Thymus (tissue), 11 donors: ENCODE measurements around the gene KCNQ2. TPM values are rescaled to one million over a fixed set of nuclear protein-coding genes. Genes with fewer than 3 reads are reported as not detected.

ENCODE experiments used
- DNase-seq, 9 donors: peaks; one replicate each; pipeline ENCODE4 v3.0.0-alpha.2; 2013; ENCODE audit warnings: low spot score in 9 of 9, low read depth in 6 of 9, missing footprints in 1 of 9
- H3K27ac ChIP-seq, 2 donors: one replicate each; pipeline ENCODE4 v1.5.1; 2013; ENCODE audit warnings: control low read depth in 1 of 2, low read depth in 1 of 2, low read length in 1 of 2, mild to moderate bottlenecking in 1 of 2, moderate library complexity in 1 of 2
- H3K27me3 ChIP-seq, 2 donors: one replicate each; pipeline ENCODE4 v1.5.1; 2013; ENCODE audit warnings: low read length in 1 of 2; ENCODE audit not compliant: control insufficient read depth in 2 of 2, insufficient read depth in 1 of 2
- H3K36me3 ChIP-seq, 2 donors: one replicate each; pipeline ENCODE4 v1.5.1; 2013; ENCODE audit warnings: low read length in 1 of 2, mild to moderate bottlenecking in 1 of 2, moderate library complexity in 1 of 2; ENCODE audit not compliant: control insufficient read depth in 2 of 2, insufficient read depth in 2 of 2
- H3K4me1 ChIP-seq, 2 donors: one replicate each; pipeline ENCODE4 v1.5.1; 2013; ENCODE audit warnings: low read length in 2 of 2; ENCODE audit not compliant: control insufficient read depth in 2 of 2, insufficient read depth in 2 of 2
- H3K4me3 ChIP-seq, 2 donors: one replicate each; pipeline ENCODE4 v1.5.1; 2013; ENCODE audit warnings: low read length in 2 of 2, control low read depth in 1 of 2, mild to moderate bottlenecking in 1 of 2
- H3K9me3 ChIP-seq, 2 donors: one replicate each; pipeline ENCODE4 v1.5.1; 2013; ENCODE audit warnings: low read length in 1 of 2, mild to moderate bottlenecking in 1 of 2; ENCODE audit not compliant: control insufficient read depth in 2 of 2, insufficient read depth in 1 of 2
- WGBS: extraction: QIAGEN DNeasy Blood & Tissue Kit; methylation state at CpG from one replicate; pipeline ENCODE4 v1.1.7; 2013; 5-methylcytosine and 5-hydroxymethylcytosine counted together
- polyA plus RNA-seq: library from polyadenylated mRNA; stranded (reverse); fragments of 200-250 nt; gene quantifications from one replicate; pipeline ENCODE4 v1.2.3, GENCODE V29; 2013
- total RNA-seq: library from RNA; stranded (reverse); fragments of 120-200 nt; gene quantifications from one replicate; pipeline ENCODE4 v1.2.4, GENCODE V29; 2013
- donor health status: healthy.

KCNQ2 gene
- total and polyA plus RNA-seq, 2 donors = 0.38 to 0.48 TPM

DNA sequence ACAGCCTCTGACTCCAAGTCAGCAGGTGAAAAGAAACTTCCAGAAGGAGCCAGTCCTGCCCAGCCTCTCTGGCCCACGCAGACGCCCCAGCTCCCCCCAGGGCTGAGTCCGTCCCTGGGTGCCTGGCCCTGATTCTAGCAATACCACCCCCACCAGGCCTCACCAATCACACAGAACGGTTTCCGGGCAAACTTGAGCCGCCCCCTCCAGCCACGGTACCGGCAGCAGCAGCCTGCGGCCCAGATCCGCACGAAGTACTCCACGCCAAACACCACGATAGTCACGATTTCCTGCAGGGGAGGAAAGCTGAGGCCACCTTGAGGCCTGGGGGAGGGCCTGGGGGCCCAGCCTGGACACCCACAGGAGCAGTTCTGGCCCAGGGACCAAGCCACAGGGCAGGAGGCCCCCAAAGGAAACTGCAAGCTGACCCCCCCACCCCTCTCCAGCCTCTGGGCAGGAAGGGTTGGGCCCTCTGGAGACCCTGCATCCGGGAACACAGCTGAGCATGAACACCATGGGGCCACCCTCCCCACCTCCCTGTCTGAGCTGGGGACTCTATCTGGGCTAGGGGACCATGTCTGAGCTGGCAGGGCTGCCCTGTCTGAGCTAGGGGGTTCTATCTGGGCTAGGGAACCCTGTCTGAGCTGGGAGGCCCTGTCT is 27.2 kb downstream of the KCNQ2 start:
- peaks cover 0 to 13% of the 10 kb centered on the region in 2 donors for H3K9me3 ChIP-seq
- no peak for DNase-seq

GRCh38 chr20:63444548-63444947 is 27.9 kb downstream of the KCNQ2 start:
- no peak for DNase-seq
- no peak overlapping the region for H3K27ac ChIP-seq
- no peak overlapping the region for H3K4me3 ChIP-seq
- no peaks in the 10 kb centered on the region for H3K36me3 ChIP-seq
- WGBS = 97% methylated on average over 24 of the region's 24 CpGs
- peaks cover 2 to 26% of the 10 kb centered on the region in 2 donors for H3K27me3 ChIP-seq
- H3K9me3 ChIP-seq = peaks cover 0 to 13% of the 10 kb centered on the region in 2 donors
- peaks cover 0 to 7% of the 10 kb centered on the region in 2 donors for H3K4me1 ChIP-seq

More for the DNA sequence above, 27.2 kb downstream of the KCNQ2 start:
- Histone ChIP-seq H3K27ac (no peak overlapping the region), H3K36me3 (no peaks in the 10 kb centered on the region), H3K27me3 (peaks cover 2 to 26% of the 10 kb centered on the region in 2 donors), H3K4me3 (no peak overlapping the region), H3K4me1 (peaks cover 0 to 7% of the 10 kb centered on the region in 2 donors)
- 67% methylated on average over 15 of the region's 15 CpGs for WGBS

DNA sequence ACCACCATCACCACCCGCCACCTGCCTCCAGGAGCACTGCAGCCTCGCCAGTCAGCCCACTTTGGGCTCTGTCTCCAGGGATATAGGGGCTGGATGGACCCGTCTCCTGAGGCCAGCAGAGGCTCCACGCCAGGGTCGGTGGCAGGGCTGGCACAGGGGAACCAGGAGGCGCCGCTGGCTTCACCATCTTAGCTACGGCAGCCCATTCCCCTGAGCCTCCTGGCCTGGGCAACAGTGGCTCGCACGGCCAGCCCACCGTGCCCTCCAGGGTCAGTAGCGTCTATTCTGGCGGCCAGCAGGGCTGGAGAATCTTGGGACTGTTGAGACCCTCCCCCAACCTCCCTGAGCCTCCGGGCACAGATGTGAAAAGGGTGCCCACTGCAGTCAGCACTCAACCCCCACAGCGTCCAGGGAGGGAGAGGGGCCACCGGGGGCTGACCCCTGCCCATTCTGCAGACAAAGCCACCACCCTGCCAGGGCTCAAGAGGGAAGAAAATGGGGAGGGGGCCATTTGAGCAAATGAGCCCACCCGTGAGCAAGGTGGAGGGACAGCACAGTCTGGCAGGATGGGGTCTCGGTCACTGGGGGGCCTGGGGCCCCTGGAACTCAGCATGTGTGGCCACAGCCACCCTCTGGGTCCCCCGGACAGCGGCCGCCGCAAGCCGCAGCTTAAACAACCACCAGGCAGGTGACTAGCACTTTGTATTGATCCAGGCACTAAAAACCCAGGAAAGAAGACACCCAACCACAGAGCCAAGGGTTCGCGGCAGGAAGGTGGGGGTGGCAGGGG is 28.7 kb downstream of the KCNQ2 start:
- H3K4me3 ChIP-seq = no peak overlapping the region
- WGBS = 92% methylated on average over 25 of the region's 25 CpGs
- H3K36me3 ChIP-seq = no peaks in the 10 kb centered on the region
- H3K27ac ChIP-seq = no peak overlapping the region
- DNase-seq = no peak
- peaks cover 2 to 25% of the 10 kb centered on the region in 2 donors for H3K27me3 ChIP-seq
- H3K4me1 ChIP-seq = peaks cover 0 to 7% of the 10 kb centered on the region in 2 donors
- H3K9me3 ChIP-seq = peaks cover 0 to 13% of the 10 kb centered on the region in 2 donors

DNA sequence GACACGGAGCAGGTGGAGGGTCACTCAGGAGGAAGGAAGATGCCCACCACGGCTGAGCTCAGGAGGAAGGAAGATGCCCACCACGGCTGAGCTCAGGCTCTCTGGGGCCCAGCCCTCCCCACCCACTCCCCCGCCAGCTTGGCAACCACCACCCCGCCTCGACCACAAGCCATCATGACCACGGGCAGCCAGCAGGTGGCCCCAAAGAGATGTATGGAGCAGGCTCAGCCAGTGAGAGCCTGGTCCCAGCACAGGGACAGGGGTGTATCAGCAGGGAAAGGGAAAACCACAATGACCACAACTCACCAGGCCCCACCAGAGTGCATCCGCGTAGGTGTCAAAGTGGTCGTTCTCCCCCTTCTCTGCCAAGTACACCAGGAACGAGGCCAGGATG is 30.4 kb downstream of the KCNQ2 start:
- peak in 2 of 9 donors; percentile 9 to 31 for DNase-seq
- 3% methylated on average over 11 of the region's 11 CpGs for WGBS
- Histone ChIP-seq H3K4me3 (no peak overlapping the region), H3K27ac (no peak overlapping the region), H3K9me3 (peaks cover 0 to 13% of the 10 kb centered on the region in 2 donors), H3K36me3 (no peaks in the 10 kb centered on the region), H3K27me3 (peaks cover 2 to 13% of the 10 kb centered on the region in 2 donors), H3K4me1 (peaks cover 0 to 7% of the 10 kb centered on the region in 2 donors)

GRCh38 chr20:63441136-63442099 is 31.0 kb downstream of the KCNQ2 start:
- no peak overlapping the region for H3K4me3 ChIP-seq
- 6% methylated on average over 22 of the region's 22 CpGs for WGBS
- DNase-seq = peak in 1 of 9 donors; percentile 12
- H3K4me1 ChIP-seq = peaks cover 0 to 7% of the 10 kb centered on the region in 2 donors
- no peaks in the 10 kb centered on the region for H3K36me3 ChIP-seq
- H3K9me3 ChIP-seq = peaks cover 0 to 13% of the 10 kb centered on the region in 2 donors
- H3K27me3 ChIP-seq = peaks cover 2 to 12% of the 10 kb centered on the region in 2 donors
- no peak overlapping the region for H3K27ac ChIP-seq

DNA sequence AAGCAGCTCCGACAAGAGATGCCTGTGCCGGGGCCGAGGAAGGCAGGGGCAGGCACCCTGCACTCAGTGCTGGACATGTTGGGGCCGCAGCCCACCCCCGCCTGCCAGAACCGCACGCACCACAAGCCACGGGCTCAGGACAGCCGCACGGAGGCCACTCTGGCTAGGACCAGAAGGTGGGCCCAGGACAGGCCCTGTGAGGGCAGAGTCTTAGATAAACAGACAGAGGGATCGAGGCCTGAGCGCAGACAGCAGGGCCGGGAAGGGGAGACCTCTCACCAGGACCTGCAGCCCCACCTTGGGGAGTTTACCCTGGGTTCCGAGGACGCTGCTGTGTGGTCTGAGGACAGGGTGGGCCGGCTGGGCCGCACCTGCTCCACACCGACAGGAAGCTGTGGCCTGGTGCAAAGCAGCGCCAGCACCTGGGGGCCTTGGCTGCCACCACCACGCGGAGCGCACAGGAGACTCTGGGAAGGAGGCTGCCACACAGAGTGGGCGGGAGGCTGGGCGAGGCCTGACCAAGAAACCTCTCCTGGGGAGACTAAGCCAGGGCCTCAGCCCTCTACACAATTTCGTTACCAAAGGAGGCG is 32.0 kb downstream of the KCNQ2 start:
- WGBS = 50% methylated on average over 26 of the region's 26 CpGs
- no peak for DNase-seq
- peaks cover 2 to 12% of the 10 kb centered on the region in 2 donors for H3K27me3 ChIP-seq

DNA sequence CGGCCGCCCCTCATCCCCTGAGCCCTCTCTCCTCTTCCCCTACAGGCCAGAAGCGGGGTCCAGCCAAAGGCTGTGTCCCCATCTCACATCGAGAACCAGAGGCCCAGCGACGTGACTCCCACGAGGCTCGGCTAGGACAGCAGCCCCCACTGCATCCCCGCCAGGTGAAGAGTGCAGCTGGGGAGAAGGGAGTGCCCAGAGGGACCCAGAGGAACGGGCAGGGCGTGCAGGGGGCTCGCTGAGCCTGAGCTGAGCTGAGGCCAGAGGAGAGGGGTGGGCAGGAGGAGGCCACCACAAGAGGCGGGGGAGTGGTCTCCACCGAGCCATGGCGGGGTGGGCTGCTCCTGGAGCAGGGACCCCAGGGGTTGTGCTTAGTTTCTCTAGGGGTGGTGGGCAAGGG is 32.6 kb downstream of the KCNQ2 start:
- Histone ChIP-seq H3K9me3 (peaks cover 0 to 13% of the 10 kb centered on the region in 2 donors), H3K4me1 (peaks cover 0 to 7% of the 10 kb centered on the region in 2 donors), H3K27ac (no peak overlapping the region), H3K4me3 (no peak overlapping the region), H3K36me3 (no peaks in the 10 kb centered on the region), H3K27me3 (peaks cover 2 to 16% of the 10 kb centered on the region in 2 donors)
- 95% methylated on average over 15 of the region's 15 CpGs for WGBS
- DNase-seq = no peak

More for the DNA sequence above, 32.0 kb downstream of the KCNQ2 start:
- H3K9me3 ChIP-seq = peaks cover 0 to 13% of the 10 kb centered on the region in 2 donors
- H3K4me1 ChIP-seq = peaks cover 0 to 7% of the 10 kb centered on the region in 2 donors
- H3K4me3 ChIP-seq = no peak overlapping the region
- no peak overlapping the region for H3K27ac ChIP-seq
- H3K36me3 ChIP-seq = no peaks in the 10 kb centered on the region

DNA sequence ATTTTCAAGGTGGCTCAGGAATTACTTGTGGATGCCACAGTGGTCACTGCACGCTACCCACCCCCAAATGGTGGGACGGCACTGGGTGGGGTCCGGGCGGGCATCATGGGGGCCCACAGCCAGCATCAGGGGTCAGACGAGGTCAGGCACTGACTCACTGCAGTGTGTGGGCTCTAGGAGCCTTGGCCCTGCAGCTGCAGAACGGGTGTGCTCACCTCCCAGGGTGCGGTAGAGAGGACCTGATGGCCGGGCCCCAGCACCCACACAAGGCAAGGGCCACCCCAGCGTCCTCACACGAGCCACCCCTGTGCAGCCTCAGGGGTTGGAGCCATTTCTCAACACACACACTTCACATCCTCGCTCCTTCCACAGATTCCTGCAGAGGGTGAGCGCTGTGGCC is 34.3 kb downstream of the KCNQ2 start:
- Histone ChIP-seq H3K27me3 (peaks cover 2 to 23% of the 10 kb centered on the region in 2 donors), H3K4me1 (peaks cover 0 to 7% of the 10 kb centered on the region in 2 donors), H3K27ac (no peak overlapping the region), H3K4me3 (no peak overlapping the region), H3K36me3 (no peaks in the 10 kb centered on the region), H3K9me3 (no peaks in the 10 kb centered on the region)
- 93% methylated on average over 12 of the region's 12 CpGs for WGBS
- no peak for DNase-seq
